ENCODE measurements around the gene RAB5B. TPM values are rescaled to one million over a fixed set of nuclear protein-coding genes. Genes with fewer than 3 reads are reported as not detected.
A peak's percentile ranks its signal among the peaks of the same experiment; 100 is the strongest.

Gene RAB5B
- total and polyA plus RNA-seq, 2 experiments from 2014 or later = 79.1 to 103 TPM

- Histone ChIP-seq H4K20me1 (ENCODE audit: insufficient read depth, poor library complexity, severe bottlenecking) (no peaks in the 10 kb centered on the region), H3K27ac (peak overlapping the region; percentile 97), H3K4me1 (ENCODE audit: insufficient read depth) (peaks cover 31% of the 10 kb centered on the region), H2AFZ (peak overlapping the region; percentile 75), H3K4me2 (peak overlapping the region; percentile 92), H3K36me3 (replicated peaks; ENCODE audit: insufficient read depth, low read depth) (no peaks in the 10 kb centered on the region), H3K79me2 (peaks cover 57% of the 10 kb centered on the region), H3K9me2 (replicated peaks; ENCODE audit: insufficient read depth) (no peaks in the 10 kb centered on the region), H3K9me3 (ENCODE audit: low read depth) (no peaks in the 10 kb centered on the region), H3K27me3 (no peaks in the 10 kb centered on the region), H3K4me3 (peak overlapping the region; percentile 70)
- TF ChIP-seq EZH2 (IDR thresholded peaks at IDR 0.05; ENCODE audit: borderline replicate concordance) (no peak), EZH2phosphoT487 (IDR thresholded peaks at IDR 0.05; ENCODE audit: low read depth, severe bottlenecking, unreplicated experiment) (no peak), CTCF (IDR thresholded peaks at IDR 0.05; ENCODE audit: poor library complexity) (peak; percentile 96)
- WGBS (ENCODE audit: low lambda C conversion rate, missing lambda C conversion rate) = under 1% methylated on average over 33 of the region's 42 CpGs
- peak; percentile 94 for DNase-seq (ENCODE audit: low spot score)
Measured at GRCh38 chr12:55926738-55927587, 46.9 kb upstream of the RAB5B start.

GRCh38 chr12:55927588-55928502, 46.0 kb upstream of the RAB5B start, which contains the start of gene PYM1:
TSS of gene PYM1 (minus strand) at chr12:55927894. CDS start at chr12:55927761, 133 bp downstream.
- Histone ChIP-seq H3K36me3 (replicated peaks; ENCODE audit: insufficient read depth, low read depth) (no peaks in the 10 kb centered on the region), H3K9me2 (replicated peaks; ENCODE audit: insufficient read depth) (no peaks in the 10 kb centered on the region), H2AFZ (peak within 1 kb of the TSS; percentile 75), H3K27ac (peak within 1 kb of the TSS; percentile 97), H3K27me3 (no peaks in the 10 kb centered on the region), H3K9me3 (ENCODE audit: low read depth) (no peaks in the 10 kb centered on the region), H3K4me1 (ENCODE audit: insufficient read depth) (peaks cover 37% of the 10 kb centered on the region), H3K79me2 (peaks cover 49% of the 10 kb centered on the region), H3K4me2 (peak within 1 kb of the TSS; percentile 92), H4K20me1 (ENCODE audit: insufficient read depth, poor library complexity, severe bottlenecking) (no peaks in the 10 kb centered on the region), H3K4me3 (peak within 1 kb of the TSS; percentile 70)
- TF ChIP-seq EZH2phosphoT487 (IDR thresholded peaks at IDR 0.05; ENCODE audit: low read depth, severe bottlenecking, unreplicated experiment) = no peak
- TF ChIP-seq CTCF (IDR thresholded peaks at IDR 0.05; ENCODE audit: poor library complexity) = no peak
- no peak for TF ChIP-seq EZH2 (IDR thresholded peaks at IDR 0.05; ENCODE audit: borderline replicate concordance)
- 5% methylated on average over 49 of the region's 49 CpGs for WGBS (ENCODE audit: low lambda C conversion rate, missing lambda C conversion rate)
- peak; percentile 78 for DNase-seq (ENCODE audit: low spot score)

DNA sequence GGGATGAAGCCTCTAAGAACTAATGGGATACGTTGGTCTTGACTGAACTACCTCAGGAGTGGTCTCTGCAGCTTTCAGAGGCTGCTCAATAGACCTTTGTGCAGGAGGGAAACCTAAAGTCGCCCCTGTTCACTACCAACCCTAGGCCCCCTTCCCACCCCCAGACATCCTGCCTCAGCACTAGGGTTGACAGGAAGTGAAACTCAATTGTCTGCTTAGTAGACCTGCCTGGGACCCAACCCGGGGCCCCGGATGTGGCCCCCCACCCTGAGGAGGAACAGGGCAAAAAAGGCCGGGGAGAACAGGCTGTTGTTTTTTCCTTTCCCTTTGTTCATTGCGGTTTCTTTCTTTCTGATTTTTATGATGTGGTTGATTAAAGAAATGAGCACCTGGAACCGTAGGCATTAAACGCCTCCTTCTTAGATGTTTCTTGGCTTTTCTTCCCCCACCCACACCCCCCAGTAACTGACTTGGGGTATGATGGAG, 44.5 kb upstream of the RAB5B start:
- no peaks in the 10 kb centered on the region for H4K20me1 ChIP-seq (ENCODE audit: insufficient read depth, poor library complexity, severe bottlenecking)
- H2AFZ ChIP-seq = no peak overlapping the region
- peaks cover 40% of the 10 kb centered on the region for H3K79me2 ChIP-seq
- peaks cover 43% of the 10 kb centered on the region for H3K4me1 ChIP-seq (ENCODE audit: insufficient read depth)
- no peaks in the 10 kb centered on the region for H3K9me2 ChIP-seq (replicated peaks; ENCODE audit: insufficient read depth)
- TF ChIP-seq CTCF (IDR thresholded peaks at IDR 0.05; ENCODE audit: poor library complexity) = no peak
- no peak for TF ChIP-seq EZH2 (IDR thresholded peaks at IDR 0.05; ENCODE audit: borderline replicate concordance)
- no peak for TF ChIP-seq EZH2phosphoT487 (IDR thresholded peaks at IDR 0.05; ENCODE audit: low read depth, severe bottlenecking, unreplicated experiment)
- DNase-seq (ENCODE audit: low spot score) = no peak
- no peaks in the 10 kb centered on the region for H3K36me3 ChIP-seq (replicated peaks; ENCODE audit: insufficient read depth, low read depth)
- WGBS (ENCODE audit: low lambda C conversion rate, missing lambda C conversion rate) = 90% methylated on average over 8 of the region's 8 CpGs
- no peaks in the 10 kb centered on the region for H3K9me3 ChIP-seq (ENCODE audit: low read depth)
- peak overlapping the region; percentile 97 for H3K27ac ChIP-seq
- H3K27me3 ChIP-seq = no peaks in the 10 kb centered on the region
- peak overlapping the region; percentile 92 for H3K4me2 ChIP-seq
- no peak overlapping the region for H3K4me3 ChIP-seq
